Mesenchymal stem cell (in vitro differentiated cells and primary cell): ENCODE data around the gene TYROBP. TPM values are rescaled to one million over a fixed set of nuclear protein-coding genes. Genes with fewer than 3 reads are reported as not detected.
A peak's percentile ranks its signal among the peaks of the same experiment; 100 is the strongest.
"Not testable (repeated sequence)": the region's sequence is repeated elsewhere in the genome, so short reads cannot be mapped to it uniquely, and the experiment has no call there.

Experiments used
- DNase-seq: peaks from one replicate; pipeline ENCODE4 v3.0.0-alpha.2; 2013
- H2AFZ ChIP-seq: one replicate; pipeline ENCODE4 v1.6.1; 2013; ENCODE audit warnings: low read depth, mild to moderate bottlenecking, control low read depth, inconsistent platforms, low read length, moderate library complexity
- H2AK5ac ChIP-seq: 2 replicates; pipeline ENCODE4 v1.6.1; 2013; ENCODE audit warnings: low read length, moderate library complexity, mild to moderate bottlenecking, inconsistent platforms; ENCODE audit not compliant: severe bottlenecking
- H2BK120ac ChIP-seq: one replicate; pipeline ENCODE4 v1.6.1; 2013; ENCODE audit warnings: low read depth, mild to moderate bottlenecking, inconsistent platforms, low read length, moderate library complexity
- H2BK12ac ChIP-seq, 2 experiments: one replicate each; pipeline ENCODE4 v1.6.1; 2013; ENCODE audit warnings: inconsistent platforms in 2 of 2, low read length in 2 of 2, mild to moderate bottlenecking in 2 of 2, moderate library complexity in 2 of 2, control low read depth in 1 of 2
- H2BK15ac ChIP-seq: one replicate; pipeline ENCODE4 v1.6.1; 2013; ENCODE audit warnings: mild to moderate bottlenecking, low read depth, inconsistent platforms; ENCODE audit not compliant: poor library complexity, severe bottlenecking
- H2BK5ac ChIP-seq: 2 replicates; pipeline ENCODE4 v1.6.1; 2013; ENCODE audit warnings: low read depth, mild to moderate bottlenecking, low read length, control low read depth, inconsistent platforms; ENCODE audit not compliant: poor library complexity, severe bottlenecking
- H3K14ac ChIP-seq, 2 experiments: one replicate each; pipeline ENCODE4 v1.6.1; 2013; ENCODE audit warnings: inconsistent platforms in 2 of 2, low read length in 2 of 2, control low read depth in 1 of 2, mild to moderate bottlenecking in 1 of 2, moderate library complexity in 1 of 2
- H3K18ac ChIP-seq, 2 experiments: one replicate each; pipeline ENCODE4 v1.6.1; 2013; ENCODE audit warnings: inconsistent platforms in 2 of 2, low read length in 2 of 2, control low read depth in 1 of 2, low read depth in 1 of 2, mild to moderate bottlenecking in 1 of 2
- H3K23ac ChIP-seq, 2 experiments: one replicate each; pipeline ENCODE4 v1.6.1; 2013; ENCODE audit warnings: inconsistent platforms in 2 of 2, low read length in 2 of 2, mild to moderate bottlenecking in 2 of 2, moderate library complexity in 2 of 2, control low read depth in 1 of 2
- H3K27ac ChIP-seq: 2 replicates; pipeline ENCODE4 v1.5.1; 2013; ENCODE audit warnings: mild to moderate bottlenecking, moderate library complexity, low read length, control low read depth, inconsistent platforms; ENCODE audit not compliant: poor library complexity, severe bottlenecking
- H3K27me3 ChIP-seq, 2 experiments: 2 replicates each; pipeline versions ENCODE4 v1.6.1 to v1.7.0; 2013; ENCODE audit warnings: low read length in 2 of 2, mild to moderate bottlenecking in 2 of 2, moderate library complexity in 2 of 2, control low read depth in 1 of 2, inconsistent platforms in 1 of 2; ENCODE audit not compliant: control insufficient read depth in 1 of 2, insufficient read depth in 1 of 2
- H3K36me3 ChIP-seq, 2 experiments: 2 replicates each; pipeline versions ENCODE4 v1.6.1 to v1.7.0; 2013; ENCODE audit warnings: low read length in 2 of 2, control low read depth in 1 of 2, inconsistent platforms in 1 of 2, low read depth in 1 of 2, mild to moderate bottlenecking in 1 of 2; ENCODE audit not compliant: insufficient read depth in 2 of 2, control insufficient read depth in 1 of 2
- H3K4ac ChIP-seq, 2 experiments: one replicate each; pipeline ENCODE4 v1.6.1; 2013; ENCODE audit warnings: inconsistent platforms in 2 of 2, low read length in 2 of 2, mild to moderate bottlenecking in 2 of 2, moderate library complexity in 2 of 2, control low read depth in 1 of 2, low read depth in 1 of 2
- H3K4me1 ChIP-seq: 2 replicates; pipeline ENCODE4 v1.6.1; 2013; ENCODE audit warnings: low read depth, low read length, control low read depth; ENCODE audit not compliant: control insufficient read depth, insufficient read depth
- H3K4me2 ChIP-seq: 2 replicates; pipeline ENCODE4 v1.6.1; 2013; ENCODE audit warnings: low read length, mild to moderate bottlenecking, inconsistent platforms; ENCODE audit not compliant: poor library complexity, severe bottlenecking
- H3K4me3 ChIP-seq, 2 experiments: 2 replicates each; pipeline versions ENCODE4 v1.5.1 to v1.7.0; 2013; ENCODE audit warnings: low read length in 2 of 2, mild to moderate bottlenecking in 2 of 2, control low read depth in 1 of 2, low read depth in 1 of 2; ENCODE audit not compliant: insufficient read depth in 1 of 2
- H3K79me1 ChIP-seq: replicated peaks from 2 replicates; pipeline ENCODE4 v1.6.1; 2013; ENCODE audit warnings: mild to moderate bottlenecking, control low read depth, low read length, inconsistent platforms; ENCODE audit not compliant: poor library complexity, severe bottlenecking
- H3K9ac ChIP-seq: 2 replicates; pipeline ENCODE4 v1.7.0; 2013; ENCODE audit warnings: mild to moderate bottlenecking, low read length, moderate library complexity
- H3K9me3 ChIP-seq: 2 replicates; pipeline ENCODE4 v1.7.0; 2013; ENCODE audit warnings: mild to moderate bottlenecking, low read length; ENCODE audit not compliant: control insufficient read depth
- H4K8ac ChIP-seq: one replicate; pipeline ENCODE4 v1.6.1; 2013; ENCODE audit warnings: inconsistent platforms, mild to moderate bottlenecking, low read length, moderate library complexity
- H4K91ac ChIP-seq: one replicate; pipeline ENCODE4 v1.6.1; 2013; ENCODE audit warnings: mild to moderate bottlenecking, low read length, inconsistent platforms
- WGBS: methylation state at CpG from one replicate; pipeline ENCODE4 v1.1.7; 2013; ENCODE audit warnings: mixed read lengths; 5-methylcytosine and 5-hydroxymethylcytosine counted together
- polyA plus RNA-seq, 2 experiments: library from polyadenylated mRNA; stranded (reverse); fragments of 200-250 nt; gene quantifications; one replicate each; pipeline ENCODE4 v1.2.3, GENCODE V29; 2013

Gene TYROBP
- 0.80 TPM for polyA plus RNA-seq (2013, experiment 1 of 2)
- polyA plus RNA-seq (2013, experiment 2 of 2), result 0.53 TPM

DNA sequence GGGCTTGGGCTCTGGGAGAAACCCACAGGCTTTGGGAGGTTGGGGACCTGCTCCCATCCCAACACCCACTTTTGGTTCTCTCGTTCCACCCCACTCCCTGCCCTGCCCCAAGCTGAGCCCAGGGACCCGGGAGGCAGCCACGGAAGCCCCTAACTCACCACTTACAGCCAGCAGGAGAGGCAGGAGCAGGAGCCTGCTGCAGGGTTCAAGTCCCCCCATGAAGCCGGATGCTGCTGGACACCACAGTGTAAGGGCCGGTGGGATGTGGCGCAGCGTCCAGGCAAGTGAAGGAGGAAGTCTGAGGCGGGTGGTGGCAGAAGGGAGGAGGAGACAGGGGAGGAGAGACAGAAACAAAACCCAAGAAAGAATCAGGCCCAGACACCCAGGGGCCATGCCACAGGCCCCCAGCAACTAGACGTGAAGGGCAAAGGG is at the start of gene TYROBP:
Gene TYROBP, minus strand, starts transcription at position 286 of the 432 bp plus-strand sequence. Its CDS starts 67 bp downstream, at position 219.
- Histone ChIP-seq H2BK5ac (no peak within 1 kb of the TSS), H2BK120ac (no peak within 1 kb of the TSS), H3K18ac (no peak within 1 kb of the TSS), H3K9ac (no peak within 1 kb of the TSS), H4K8ac (peak within 1 kb of the TSS; percentile 56), H3K79me1 (no peaks in the 10 kb centered on the region), H3K23ac (no peak within 1 kb of the TSS), H3K27me3 (no peaks in the 10 kb centered on the region), H3K27ac (no peak within 1 kb of the TSS), H4K91ac (peak within 1 kb of the TSS; percentile 76), H3K4me2 (no peak within 1 kb of the TSS), H3K4me3 (no peak within 1 kb of the TSS), H2BK15ac (peak within 1 kb of the TSS; percentile 44), H3K9me3 (no peaks in the 10 kb centered on the region), H3K4me1 (peaks cover 13% of the 10 kb centered on the region), H2AFZ (no peak within 1 kb of the TSS), H2BK12ac (peak within 1 kb of the TSS in 1 of 2 experiments; percentile 37), H3K4ac (no peak within 1 kb of the TSS), H2AK5ac (no peak within 1 kb of the TSS), H3K14ac (no peak within 1 kb of the TSS), H3K36me3 (no peaks in the 10 kb centered on the region)
- no peak for DNase-seq
- WGBS, result 55% methylated on average over 8 of the region's 9 CpGs

DNA sequence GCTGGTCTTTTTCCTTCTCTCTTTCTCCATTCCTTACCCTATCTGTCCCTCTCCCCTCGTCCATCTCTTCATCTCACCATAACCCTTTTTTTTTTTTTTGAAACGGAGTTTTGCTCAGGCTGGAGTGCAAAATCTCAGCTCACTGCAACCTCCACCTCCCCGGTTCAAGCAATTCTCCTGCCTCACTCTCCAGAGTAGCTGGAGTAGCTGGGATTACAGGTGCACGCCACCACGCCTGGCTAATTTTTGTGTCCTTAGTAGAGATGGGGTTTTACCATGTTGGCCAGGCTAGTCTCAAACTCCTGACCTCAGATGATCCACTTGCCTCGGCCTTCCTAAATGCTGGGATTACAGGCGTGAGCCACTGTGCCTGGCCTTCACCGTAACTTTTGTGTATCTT is 49.3 kb upstream of the TYROBP start:
- peaks cover 38 to 60% of the 10 kb centered on the region in 2 experiments for H3K27me3 ChIP-seq
- not testable (repeated sequence) for H4K91ac ChIP-seq, H2BK120ac ChIP-seq, H3K9me3 ChIP-seq, H3K23ac ChIP-seq, H3K4me1 ChIP-seq, H3K79me1 ChIP-seq, H2BK12ac ChIP-seq, H2AK5ac ChIP-seq, H2BK5ac ChIP-seq, H3K9ac ChIP-seq, H3K36me3 ChIP-seq, H3K4me3 ChIP-seq, H3K27ac ChIP-seq, H3K4ac ChIP-seq, H3K18ac ChIP-seq, DNase-seq, H3K4me2 ChIP-seq, H3K14ac ChIP-seq, H4K8ac ChIP-seq, H2AFZ ChIP-seq, H2BK15ac ChIP-seq
- 65% methylated on average over 7 of the region's 8 CpGs for WGBS

DNA sequence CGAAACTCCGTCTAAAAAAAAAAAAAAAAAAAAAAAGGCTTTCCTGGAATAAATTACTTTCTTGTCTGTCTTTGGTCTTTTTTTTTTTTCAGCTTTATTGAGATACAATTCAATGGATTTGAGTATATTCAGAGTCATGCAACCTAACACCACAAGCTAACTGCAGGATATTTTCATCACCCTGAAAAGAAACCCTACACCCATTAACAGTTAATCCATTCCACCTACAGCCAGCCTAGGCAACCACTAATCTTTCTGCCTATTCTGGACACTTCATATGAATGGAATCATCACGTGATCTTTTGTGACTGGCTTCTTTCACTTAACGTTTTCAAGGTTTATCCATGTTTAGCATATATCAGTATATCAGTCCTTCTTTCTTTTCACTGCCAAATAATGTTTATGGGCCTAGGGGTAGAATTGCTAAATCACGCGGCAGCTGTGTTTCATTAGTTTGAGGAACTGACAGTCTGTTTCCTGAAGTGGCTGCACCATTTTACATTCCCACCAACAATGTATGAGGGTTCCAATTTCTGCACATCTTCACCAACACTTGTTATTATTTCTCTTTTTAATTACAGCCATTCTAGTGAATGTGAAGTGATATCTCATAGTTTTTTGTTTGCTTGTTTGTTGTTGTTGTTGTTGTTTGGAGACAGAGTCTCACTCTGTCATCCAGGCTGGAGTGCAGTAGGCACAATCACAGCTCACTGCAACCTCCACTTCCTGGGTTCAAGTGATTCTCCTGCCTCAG is 48.0 kb upstream of the TYROBP start:
- Histone ChIP-seq H2BK12ac (no peak overlapping the region), H3K4me1 (peaks cover 4% of the 10 kb centered on the region), H3K4ac (no peak overlapping the region), H3K23ac (no peak overlapping the region), H3K18ac (no peak overlapping the region), H3K4me3 (no peak overlapping the region), H2BK5ac (no peak overlapping the region), H3K27me3 (peaks cover 48 to 58% of the 10 kb centered on the region in 2 experiments), H3K9me3 (peaks cover 4% of the 10 kb centered on the region), H2BK15ac (no peak overlapping the region), H3K14ac (no peak overlapping the region), H4K91ac (no peak overlapping the region), H3K79me1 (no peaks in the 10 kb centered on the region), H2AK5ac (no peak overlapping the region), H3K9ac (no peak overlapping the region), H3K4me2 (no peak overlapping the region), H4K8ac (no peak overlapping the region), H2AFZ (no peak overlapping the region), H2BK120ac (no peak overlapping the region), H3K27ac (no peak overlapping the region), H3K36me3 (no peaks in the 10 kb centered on the region)
- WGBS, result 78% methylated on average over 4 of the region's 6 CpGs
- no peak for DNase-seq

DNA sequence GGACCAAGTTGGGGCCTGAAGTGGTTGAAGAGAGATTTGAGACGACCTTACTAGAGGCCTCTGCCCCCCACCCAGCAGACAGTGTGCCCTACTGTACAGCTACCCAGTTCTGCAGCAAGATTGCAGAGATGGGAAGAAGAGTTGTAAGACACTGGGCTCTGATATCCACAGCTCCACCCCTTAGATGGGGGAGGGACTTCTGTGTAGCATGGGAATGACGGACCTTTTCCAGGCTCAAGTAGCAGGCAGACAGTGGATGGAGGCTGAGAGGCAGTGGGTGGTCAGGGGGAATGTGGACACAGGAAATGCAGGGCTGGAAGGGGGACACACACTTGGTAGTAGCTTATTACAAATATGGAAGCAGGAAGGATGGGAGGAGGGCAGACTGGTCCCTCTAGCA is 41.0 kb upstream of the TYROBP start:
- Histone ChIP-seq H3K4ac (no peak overlapping the region), H3K27me3 (peaks cover 23 to 28% of the 10 kb centered on the region in 2 experiments), H3K4me1 (no peaks in the 10 kb centered on the region), H3K36me3 (peaks cover 0 to 14% of the 10 kb centered on the region in 2 experiments), H2BK5ac (no peak overlapping the region), H2BK120ac (no peak overlapping the region), H2BK15ac (no peak overlapping the region), H3K4me3 (no peak overlapping the region), H3K18ac (no peak overlapping the region), H3K27ac (no peak overlapping the region), H2BK12ac (no peak overlapping the region), H2AFZ (no peak overlapping the region), H4K91ac (no peak overlapping the region), H3K14ac (no peak overlapping the region), H3K79me1 (peaks cover 3% of the 10 kb centered on the region), H2AK5ac (no peak overlapping the region), H4K8ac (no peak overlapping the region), H3K23ac (no peak overlapping the region), H3K9ac (no peak overlapping the region), H3K4me2 (no peak overlapping the region), H3K9me3 (no peaks in the 10 kb centered on the region)
- DNase-seq, result peak; percentile 20
- 0% methylated on average over 1 of the region's 2 CpGs for WGBS
